GM23248 (cell line): ENCODE measurements around the gene FOXD2.

ENCODE experiments used
- EZH2 ChIP-seq: fragments of 200-600 bp; sonication (generic); IDR thresholded peaks from 2 replicates; pipeline ENCODE4 v1.6.1; 2018; ENCODE audit warnings: antibody characterized with exemption, mild to moderate bottlenecking; ENCODE audit not compliant: insufficient read depth, poor library complexity, severe bottlenecking
- EZH2phosphoT487 ChIP-seq: fragments of 200-600 bp; sonication (generic); IDR thresholded peaks from 2 replicates; pipeline ENCODE4 v1.6.1; 2018; ENCODE audit warnings: antibody characterized with exemption, moderate library complexity, mild to moderate bottlenecking, low read depth; ENCODE audit not compliant: insufficient read depth

DNA sequence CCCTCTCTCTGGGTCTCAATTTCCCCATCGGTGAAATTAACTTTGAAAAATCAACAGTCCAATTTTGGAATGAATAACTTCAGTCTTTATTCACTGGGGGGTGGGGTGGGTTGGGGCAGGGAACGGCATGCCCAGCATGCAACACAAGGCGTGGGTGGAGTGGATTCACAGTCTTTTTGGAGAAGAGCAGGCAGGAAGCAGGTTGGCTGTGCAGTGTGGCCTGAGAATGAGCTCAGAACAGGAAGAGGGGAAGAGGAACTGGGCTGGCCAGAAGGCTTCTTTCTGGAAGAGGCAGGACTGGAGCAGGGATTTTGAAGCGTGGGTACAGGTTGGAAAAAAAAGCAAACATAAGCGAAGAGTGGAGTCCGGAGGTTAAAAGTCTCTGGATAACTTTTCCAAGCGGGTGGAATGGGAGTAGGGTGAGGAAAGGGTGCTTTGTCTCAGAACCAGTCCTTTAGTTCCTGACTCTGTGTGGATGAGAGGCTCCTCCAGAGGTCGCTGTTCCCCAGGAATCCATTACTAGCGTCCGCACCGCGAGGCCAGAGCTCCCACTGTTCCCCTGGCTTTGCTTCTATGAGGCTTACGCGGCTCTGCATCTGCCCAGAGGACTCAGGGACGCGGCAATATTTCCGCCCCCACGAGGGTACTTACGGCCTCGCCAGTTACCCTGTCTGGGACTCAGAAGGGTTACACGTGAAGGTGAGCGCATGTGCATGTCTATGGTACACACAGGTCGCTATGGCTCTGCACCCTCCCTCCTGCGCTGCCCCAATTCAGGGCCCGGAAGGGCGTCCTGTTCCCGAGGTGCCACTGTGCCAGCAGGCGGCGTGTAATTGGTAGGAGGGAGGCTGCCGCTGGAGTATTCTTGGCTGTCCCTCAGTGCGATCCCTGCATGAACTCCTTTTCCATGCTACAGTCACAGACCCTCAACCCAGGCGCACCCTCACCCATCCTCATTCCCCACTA is 5.5 kb upstream of the FOXD2 start:
- no peak for TF ChIP-seq EZH2
- no peak for TF ChIP-seq EZH2phosphoT487
